Endothelial cell (in vitro differentiated cells): ENCODE results near the gene SMARCD1. TPM values are rescaled to one million over a fixed set of nuclear protein-coding genes. Genes with fewer than 3 reads are reported as not detected.

ENCODE experiments used
- DNase-seq: peaks from one replicate; pipeline ENCODE4 v3.0.0; 2021; ENCODE audit warnings: low spot score
- H3K27ac Mint-ChIP-seq: one replicate; pipeline ENCODE4 v1.8.0; 2021; ENCODE audit warnings: mixed read lengths, inconsistent platforms; ENCODE audit not compliant: unreplicated experiment
- H3K27me3 Mint-ChIP-seq: one replicate; pipeline ENCODE4 v1.8.0; 2021; ENCODE audit warnings: mild to moderate bottlenecking, moderate library complexity, mixed read lengths, inconsistent platforms; ENCODE audit not compliant: unreplicated experiment
- H3K36me3 Mint-ChIP-seq: one replicate; pipeline ENCODE4 v1.8.0; 2021; ENCODE audit warnings: mild to moderate bottlenecking, low read depth, mixed read lengths, inconsistent platforms; ENCODE audit not compliant: unreplicated experiment
- H3K4me1 Mint-ChIP-seq: one replicate; pipeline ENCODE4 v1.8.0; 2021; ENCODE audit warnings: mild to moderate bottlenecking, mixed read lengths, inconsistent platforms; ENCODE audit not compliant: unreplicated experiment
- H3K4me3 Mint-ChIP-seq: one replicate; pipeline ENCODE4 v1.8.0; 2021; ENCODE audit warnings: mild to moderate bottlenecking, mixed read lengths, inconsistent platforms; ENCODE audit not compliant: unreplicated experiment
- H3K9me3 Mint-ChIP-seq: one replicate; pipeline ENCODE4 v1.8.0; 2021; ENCODE audit warnings: mixed read lengths, inconsistent platforms; ENCODE audit not compliant: unreplicated experiment
- CTCF ChIP-seq: fragments of 200-600 bp; sonication (generic); IDR thresholded peaks from one replicate; pipeline ENCODE4 v1.5.0; 2021; ENCODE audit warnings: antibody characterized with exemption; ENCODE audit not compliant: unreplicated experiment
- total RNA-seq: library from RNA; stranded (reverse); fragmentation: NEBNext Ultra II Directional; extraction: Animal tissue kit (Norgen Biotek cat#: 25700); gene quantifications from one replicate; pipeline ENCODE4 v1.2.1, GENCODE V29; 2021; ENCODE audit not compliant: unreplicated experiment

The SMARCD1 gene
- total RNA-seq, 1 donor from 2014 or later = 101 TPM

DNA sequence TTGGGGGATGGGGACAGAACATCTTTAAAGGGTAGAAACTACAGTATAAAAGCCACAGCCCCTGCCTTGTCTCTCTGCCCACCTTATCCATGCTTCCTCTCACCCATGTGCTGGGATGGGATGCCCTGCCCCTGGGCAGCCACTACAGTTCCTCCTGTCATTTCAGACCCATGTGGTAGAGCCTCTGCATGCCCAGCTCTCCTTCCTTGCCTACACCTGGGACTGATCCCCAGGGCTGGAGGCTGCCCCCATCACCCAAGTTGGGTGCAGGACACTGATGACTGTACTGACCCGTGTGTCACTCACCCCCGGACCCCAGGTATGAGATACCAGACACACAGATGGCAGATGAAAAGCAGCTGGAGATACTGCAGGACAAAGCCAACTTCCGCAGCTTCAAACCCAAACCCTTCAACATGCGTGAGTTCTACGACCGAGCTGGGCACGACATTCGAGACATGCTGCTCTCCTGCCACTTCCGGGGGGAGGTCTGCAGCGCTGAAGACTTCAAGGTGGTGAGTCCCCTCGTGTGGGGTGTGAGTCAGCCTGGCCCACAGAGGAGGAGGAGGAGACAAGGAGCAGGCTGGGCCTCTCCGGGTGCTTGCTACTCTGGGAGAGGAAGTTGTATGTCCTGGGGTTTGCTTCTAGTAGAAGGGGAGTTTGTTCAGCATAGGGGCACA, 25.6 kb upstream of the SMARCD1 start:
- no peak overlapping the region for H3K27ac Mint-ChIP-seq
- H3K4me3 Mint-ChIP-seq = peak overlapping the region; percentile 56
- H3K36me3 Mint-ChIP-seq = peaks cover 5% of the 10 kb centered on the region
- peaks cover 16% of the 10 kb centered on the region for H3K4me1 Mint-ChIP-seq
- DNase-seq = no peak
- H3K27me3 Mint-ChIP-seq = peaks cover 21% of the 10 kb centered on the region
- TF ChIP-seq CTCF = no peak
- H3K9me3 Mint-ChIP-seq = no peaks in the 10 kb centered on the region

DNA sequence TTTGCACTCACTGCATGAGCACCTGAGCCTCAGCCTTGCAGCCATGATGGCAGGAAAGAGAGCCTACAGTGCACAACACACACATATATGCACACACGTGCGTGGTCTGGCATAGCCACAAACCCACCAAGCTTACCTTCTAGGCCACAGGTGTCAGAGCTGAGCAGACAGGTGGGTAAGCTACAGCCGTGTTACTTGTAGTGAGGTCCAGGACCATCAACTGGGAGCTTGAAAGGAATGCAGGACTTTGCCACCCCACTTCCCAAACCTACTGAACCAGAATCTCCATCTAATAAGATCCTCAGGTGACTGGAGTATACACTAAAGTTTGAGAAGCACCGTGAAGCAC, 25.0 kb upstream of the SMARCD1 start:
- H3K9me3 Mint-ChIP-seq = no peaks in the 10 kb centered on the region
- TF ChIP-seq CTCF = no peak
- DNase-seq = no peak
- H3K36me3 Mint-ChIP-seq = peaks cover 5% of the 10 kb centered on the region
- H3K27me3 Mint-ChIP-seq = peaks cover 21% of the 10 kb centered on the region
- H3K4me1 Mint-ChIP-seq = peaks cover 16% of the 10 kb centered on the region
- no peak overlapping the region for H3K27ac Mint-ChIP-seq
- no peak overlapping the region for H3K4me3 Mint-ChIP-seq

DNA sequence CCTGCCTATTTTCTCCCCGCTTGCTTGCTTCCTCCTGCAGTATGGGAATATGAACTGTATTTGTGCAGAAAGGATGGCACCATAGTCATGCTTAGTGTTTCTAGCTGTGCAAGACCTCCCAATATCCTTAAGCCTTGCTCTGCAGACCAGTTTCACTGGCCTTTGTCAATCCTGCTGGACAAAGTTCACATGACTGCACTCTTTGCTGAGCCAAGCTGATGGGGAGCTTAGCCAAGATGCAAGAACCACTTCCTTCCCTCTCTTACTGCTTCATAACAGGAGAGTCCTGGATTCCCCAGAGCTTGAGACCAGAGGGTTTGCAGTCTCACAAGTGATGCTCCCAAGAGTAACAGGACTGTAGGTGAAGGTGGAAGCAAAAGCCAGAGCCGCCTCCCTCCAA, 24.0 kb upstream of the SMARCD1 start:
- Mint-ChIP-seq H3K4me3 (no peak overlapping the region), H3K36me3 (peaks cover 5% of the 10 kb centered on the region), H3K9me3 (no peaks in the 10 kb centered on the region), H3K27me3 (peaks cover 21% of the 10 kb centered on the region), H3K27ac (no peak overlapping the region), H3K4me1 (peaks cover 11% of the 10 kb centered on the region)
- no peak for DNase-seq
- TF ChIP-seq CTCF = no peak

DNA sequence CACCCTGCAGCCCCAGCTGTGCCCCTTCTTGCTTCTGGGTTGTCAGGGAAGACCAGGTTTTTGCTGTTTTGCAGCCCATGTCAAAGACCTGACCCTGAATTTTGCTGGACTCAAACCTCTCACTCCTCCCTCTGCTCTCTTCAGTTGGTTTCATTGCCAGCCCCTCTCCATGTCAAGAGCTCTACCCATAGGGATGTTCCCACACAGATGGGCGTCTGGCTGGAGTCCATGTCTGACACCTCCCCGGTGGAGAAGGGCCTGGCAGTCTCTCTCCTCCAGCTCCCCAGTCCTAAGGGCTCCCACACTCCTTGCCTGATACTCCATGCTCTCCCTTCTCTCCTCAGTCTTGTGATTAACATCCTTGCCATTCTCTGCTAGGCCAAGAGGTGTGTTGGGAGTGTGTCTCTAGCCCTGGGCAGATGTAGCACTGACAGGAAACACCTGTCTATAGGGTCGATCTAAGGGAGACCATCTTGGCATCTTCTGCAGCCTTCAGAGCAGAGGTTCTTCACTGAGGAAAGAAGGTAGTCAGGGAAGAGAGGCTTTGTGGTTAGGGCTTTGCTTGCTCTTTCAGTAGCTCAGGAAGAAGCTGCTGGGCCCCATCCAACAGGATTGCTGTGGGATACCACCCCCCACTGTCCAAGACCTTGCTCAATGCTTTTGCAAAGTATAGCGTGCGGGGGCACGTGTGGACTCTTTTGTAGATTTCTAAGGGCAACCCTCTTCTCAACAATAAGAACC, 23.0 kb upstream of the SMARCD1 start:
- Mint-ChIP-seq H3K4me3 (no peak overlapping the region), H3K27me3 (peaks cover 14% of the 10 kb centered on the region), H3K9me3 (no peaks in the 10 kb centered on the region), H3K4me1 (peaks cover 1% of the 10 kb centered on the region), H3K27ac (no peak overlapping the region), H3K36me3 (peaks cover 1% of the 10 kb centered on the region)
- TF ChIP-seq CTCF = no peak
- DNase-seq = no peak
